ENCODE results near the gene CIB4.

DNA sequence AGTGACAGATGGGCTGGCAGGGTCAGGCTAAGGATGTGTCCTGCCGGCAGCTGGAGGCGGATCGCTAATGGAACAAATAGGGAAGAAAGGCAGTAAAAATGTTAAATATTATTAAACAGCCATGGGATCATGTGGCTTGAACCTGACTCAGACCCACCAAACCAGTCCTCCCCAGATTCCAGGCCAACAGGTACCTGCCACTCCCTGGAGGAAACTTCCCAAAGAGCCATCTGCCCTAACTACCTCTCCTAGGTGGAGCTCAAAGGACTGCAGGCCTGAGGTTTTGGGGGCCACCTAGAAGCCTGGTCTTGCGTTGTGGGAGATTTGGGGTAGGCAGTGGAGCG lies 34.3 kb downstream of the CIB4 start:
- TF ChIP-seq, protein P1, sequence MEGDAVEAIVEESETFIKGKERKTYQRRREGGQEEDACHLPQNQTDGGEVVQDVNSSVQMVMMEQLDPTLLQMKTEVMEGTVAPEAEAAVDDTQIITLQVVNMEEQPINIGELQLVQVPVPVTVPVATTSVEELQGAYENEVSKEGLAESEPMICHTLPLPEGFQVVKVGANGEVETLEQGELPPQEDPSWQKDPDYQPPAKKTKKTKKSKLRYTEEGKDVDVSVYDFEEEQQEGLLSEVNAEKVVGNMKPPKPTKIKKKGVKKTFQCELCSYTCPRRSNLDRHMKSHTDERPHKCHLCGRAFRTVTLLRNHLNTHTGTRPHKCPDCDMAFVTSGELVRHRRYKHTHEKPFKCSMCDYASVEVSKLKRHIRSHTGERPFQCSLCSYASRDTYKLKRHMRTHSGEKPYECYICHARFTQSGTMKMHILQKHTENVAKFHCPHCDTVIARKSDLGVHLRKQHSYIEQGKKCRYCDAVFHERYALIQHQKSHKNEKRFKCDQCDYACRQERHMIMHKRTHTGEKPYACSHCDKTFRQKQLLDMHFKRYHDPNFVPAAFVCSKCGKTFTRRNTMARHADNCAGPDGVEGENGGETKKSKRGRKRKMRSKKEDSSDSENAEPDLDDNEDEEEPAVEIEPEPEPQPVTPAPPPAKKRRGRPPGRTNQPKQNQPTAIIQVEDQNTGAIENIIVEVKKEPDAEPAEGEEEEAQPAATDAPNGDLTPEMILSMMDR (IDR thresholded peaks at IDR 0.05) = no peak
- TF ChIP-seq EP300 (IDR thresholded peaks at IDR 0.05; ENCODE audit: low read depth) = no peak
- TF ChIP-seq POLR2A (IDR thresholded peaks at IDR 0.05) = no peak

Measured in transverse colon (tissue), 3 donors.